ENCODE data around the gene RAB15.
A peak's percentile ranks its signal among the peaks of the same experiment; 100 is the strongest.

RAB15 gene

DNA sequence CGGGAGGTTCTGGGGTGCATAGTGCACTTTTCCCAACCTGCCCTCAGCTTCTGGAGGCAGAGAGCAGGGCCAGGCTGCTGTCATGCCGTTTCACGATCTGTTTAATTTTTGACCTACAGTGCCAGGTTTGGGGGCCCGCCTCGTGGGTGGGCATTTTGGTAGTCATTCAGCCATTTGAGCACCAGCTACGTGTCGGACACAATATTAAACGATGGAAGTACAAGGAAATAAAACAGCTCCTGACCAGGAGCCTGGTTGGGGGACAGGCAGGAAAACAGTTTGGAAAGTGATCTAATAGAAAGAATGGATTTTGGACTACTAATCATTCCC lies 15.3 kb upstream of the RAB15 start:
- no peak for DNase-seq

- peak; percentile 88 for DNase-seq
Measured at GRCh38 chr14:64986648-64987437, 14.7 kb upstream of the RAB15 start, which contains the start of gene FNTB. Gene FNTB (plus strand): TSS chr14:64986895. CDS start chr14:64986954, 59 bp downstream.

- no peak for DNase-seq
Measured at GRCh38 chr14:64983439-64984310, 11.5 kb upstream of the RAB15 start.

- DNase-seq: no peak
Measured at GRCh38 chr14:64979336-64980074, 7.4 kb upstream of the RAB15 start.

DNA sequence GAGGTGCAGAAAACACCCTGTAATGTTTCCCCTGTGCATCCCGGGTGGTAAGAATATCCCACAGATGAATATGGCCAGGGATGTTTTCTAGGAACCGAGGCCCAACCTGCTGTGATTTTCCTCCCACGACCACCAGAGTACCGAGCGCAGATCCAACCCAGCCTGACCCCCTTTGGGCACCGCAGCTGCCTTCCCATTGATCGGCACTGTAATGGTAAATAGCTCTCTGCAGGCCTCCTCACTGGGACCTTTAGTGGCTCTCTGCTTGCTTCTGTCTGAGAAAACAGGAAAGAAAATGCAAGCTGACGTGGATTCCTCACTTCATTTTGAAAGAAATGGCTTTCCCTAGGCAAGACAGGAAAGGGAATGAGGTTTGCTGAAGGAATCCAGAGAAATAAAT lies 2.4 kb upstream of the RAB15 start:
- no peak for DNase-seq

DNA sequence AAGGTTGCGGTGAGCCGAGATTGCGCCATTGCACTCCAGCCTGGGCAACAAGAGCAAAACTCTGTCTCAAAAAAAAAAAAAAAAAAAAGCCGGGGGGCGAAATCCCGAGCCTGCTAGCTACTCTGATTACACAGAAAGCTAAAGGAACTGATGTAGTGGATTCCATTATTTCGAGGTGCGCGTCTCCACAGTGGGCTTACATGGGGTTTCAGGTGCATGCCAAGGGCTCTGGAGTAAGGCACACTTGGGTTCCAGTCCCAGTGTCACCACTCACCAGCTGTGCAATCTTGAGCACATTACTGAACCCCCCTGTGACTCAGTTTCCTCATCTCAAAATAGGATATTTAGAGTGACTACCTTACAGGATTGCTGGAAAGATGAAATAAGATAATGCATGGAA lies 1.7 kb upstream of the RAB15 start:
- no peak for DNase-seq

DNA sequence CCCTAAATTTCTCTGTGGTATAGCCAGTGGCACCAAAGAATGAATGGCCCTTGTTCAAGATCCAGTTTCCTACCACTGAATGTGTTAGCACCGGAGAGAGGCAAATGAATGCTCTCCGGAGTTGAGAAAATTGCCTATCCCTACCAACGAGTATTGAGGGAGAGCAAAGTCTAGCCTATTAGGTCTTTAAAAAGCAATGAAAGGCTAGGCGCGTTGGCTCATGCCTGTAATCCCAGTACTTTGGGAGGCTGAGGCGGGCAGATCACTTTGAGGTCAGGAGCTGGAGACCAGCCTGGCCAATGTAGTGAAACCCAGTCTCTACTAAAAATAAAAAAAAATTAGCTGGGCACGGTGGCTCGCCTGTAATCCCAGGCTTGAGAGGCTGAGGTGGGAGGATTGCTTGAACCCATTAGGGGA lies 898 bp upstream of the RAB15 start:
- DNase-seq: no peak

DNA sequence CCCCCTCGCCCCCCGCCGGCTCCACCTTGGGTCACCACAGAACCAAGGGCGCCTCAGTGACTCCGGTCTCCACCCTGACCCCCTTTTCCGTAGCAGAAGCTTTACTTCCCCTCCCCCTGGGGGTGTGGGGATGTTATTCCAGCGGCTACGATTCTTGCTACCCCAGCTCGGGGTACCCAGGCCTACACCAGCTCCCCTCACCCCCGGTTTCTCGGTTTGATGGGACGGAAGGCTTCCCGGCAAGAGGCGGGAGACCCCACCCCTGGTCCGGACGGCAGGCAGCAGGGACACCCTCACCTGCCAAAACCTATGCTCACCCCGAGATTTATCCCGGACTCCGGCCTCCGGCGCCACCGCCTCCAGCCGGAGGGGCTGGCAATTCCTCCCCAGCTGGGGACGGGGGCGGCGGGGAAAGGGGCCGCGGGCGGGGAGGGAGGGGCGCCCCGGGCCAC lies 619 bp downstream of the RAB15 start:
- no peak for DNase-seq

GRCh38 chr14:64970776-64971477 lies 1.2 kb downstream of the RAB15 start:
- DNase-seq: no peak

GRCh38 chr14:64970041-64970440 lies 2.1 kb downstream of the RAB15 start:
- DNase-seq: no peak

DNA sequence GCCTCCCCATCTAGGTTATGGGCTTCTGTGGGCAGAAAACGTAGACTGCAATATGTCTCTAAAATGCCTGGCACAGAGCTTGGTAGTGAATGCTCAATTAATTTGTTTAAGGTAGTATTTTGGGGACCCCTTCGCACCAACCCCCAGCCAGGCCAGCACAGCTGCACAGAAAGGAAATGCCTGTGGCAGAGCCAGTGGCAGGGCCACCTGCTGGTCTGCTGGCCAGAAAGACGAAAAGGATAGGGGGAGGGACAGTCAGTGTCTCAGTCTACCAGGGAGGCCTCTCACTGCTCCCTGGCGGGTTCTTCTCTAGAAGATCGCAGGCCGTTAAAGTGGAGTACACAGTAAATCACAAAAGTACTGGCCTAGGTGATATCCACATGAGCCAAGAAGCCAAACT lies 3.5 kb downstream of the RAB15 start:
- no peak for DNase-seq

DNA sequence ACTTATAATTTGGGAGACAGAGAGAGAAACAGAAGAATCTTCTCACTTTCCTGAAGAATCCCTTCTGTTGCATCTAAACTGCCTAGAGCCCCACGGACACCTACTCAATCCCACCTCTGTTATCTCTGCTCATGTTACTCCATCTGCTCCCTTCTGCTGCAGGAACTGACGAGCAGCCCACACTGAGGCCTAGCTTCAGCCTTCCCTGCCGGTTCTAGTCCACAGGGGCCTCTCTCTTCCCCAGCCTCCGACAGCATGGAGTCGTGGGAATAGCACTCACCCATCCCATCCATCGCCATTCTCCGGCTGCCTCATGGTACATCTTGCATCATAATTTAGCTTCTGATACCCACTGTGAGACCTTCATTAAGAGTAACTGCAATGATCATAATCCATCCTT lies 4.0 kb downstream of the RAB15 start:
- no peak for DNase-seq

- no peak for DNase-seq
Measured at GRCh38 chr14:64966976-64967375, 5.2 kb downstream of the RAB15 start.

DNA sequence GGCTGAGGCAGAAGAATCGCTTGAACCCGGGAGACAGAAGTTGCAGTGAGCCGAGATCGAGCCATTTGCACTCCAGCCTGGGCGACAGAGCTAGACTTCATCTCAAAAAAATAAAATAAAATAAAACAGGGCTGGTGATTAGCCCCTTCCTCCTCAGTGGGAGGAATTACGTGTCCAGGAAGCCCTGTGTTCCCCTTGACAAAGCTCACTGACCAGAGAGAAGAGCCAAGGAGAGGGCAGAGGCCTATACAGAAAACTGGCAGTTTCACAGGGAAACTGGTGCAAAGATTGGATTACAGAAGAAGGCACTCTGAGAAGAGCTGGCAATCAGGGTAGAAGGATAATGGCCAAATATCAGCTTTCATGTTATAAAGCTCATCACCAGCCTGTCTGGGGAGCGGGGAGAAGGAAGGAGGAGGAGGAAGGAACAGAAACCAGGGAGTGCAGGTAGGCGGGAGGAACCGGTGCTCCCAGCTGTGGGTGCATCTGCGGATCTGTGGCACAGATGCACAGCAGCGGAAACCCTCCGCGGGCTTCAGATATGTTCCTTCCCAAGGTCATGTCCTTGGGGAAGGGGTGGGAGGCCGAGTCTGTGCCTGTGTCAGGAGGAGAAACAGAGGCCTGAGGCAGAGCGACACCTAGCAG lies 6.7 kb downstream of the RAB15 start:
- no peak for DNase-seq

DNA sequence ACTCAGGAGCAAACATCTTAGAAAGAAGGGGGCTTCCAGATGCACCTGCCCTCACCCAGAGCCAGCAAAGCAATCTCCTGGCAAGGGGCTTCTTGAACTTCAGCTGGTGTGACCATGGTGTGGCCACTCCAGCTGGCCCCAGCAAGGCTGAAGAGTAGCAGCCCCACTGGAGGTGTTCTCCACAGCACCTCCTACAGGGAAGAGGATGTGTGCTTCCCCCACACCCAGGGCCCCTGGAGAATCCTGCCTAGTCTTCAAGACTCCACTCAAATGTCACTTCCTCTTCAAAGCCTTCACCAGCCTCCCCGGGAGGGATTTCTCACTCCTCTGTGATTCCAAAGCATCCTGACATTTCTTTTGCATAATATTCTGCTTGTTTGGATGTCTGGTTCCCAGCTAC lies 8.5 kb downstream of the RAB15 start:
- no peak for DNase-seq

DNA sequence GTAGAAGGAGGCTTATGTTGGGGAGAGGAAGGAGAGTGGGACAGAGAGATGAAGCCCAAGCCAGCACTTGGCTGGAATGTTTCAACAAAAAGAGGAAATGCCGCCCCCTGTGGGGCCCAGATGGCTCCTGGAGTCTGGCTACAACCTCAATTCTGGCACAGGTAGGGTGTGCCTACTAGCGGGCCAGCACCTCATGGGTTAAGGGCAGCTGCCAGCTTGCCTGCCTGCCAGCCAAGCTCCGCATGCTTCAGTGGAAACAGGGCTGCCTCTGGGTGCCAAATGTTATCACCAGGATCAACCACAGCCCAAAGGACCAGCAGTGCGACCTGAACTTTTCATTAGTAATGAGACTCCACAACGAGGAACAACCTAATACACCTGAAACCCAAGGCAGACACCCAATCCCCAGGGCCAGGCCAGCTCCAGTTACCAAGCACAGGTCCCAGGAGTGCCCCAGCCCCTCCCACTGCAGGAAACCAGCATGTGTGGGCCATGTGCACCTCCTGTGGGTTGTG lies 11.3 kb downstream of the RAB15 start:
- DNase-seq: no peak

GRCh38 chr14:64958743-64959142 lies 13.4 kb downstream of the RAB15 start:
- DNase-seq: no peak

DNA sequence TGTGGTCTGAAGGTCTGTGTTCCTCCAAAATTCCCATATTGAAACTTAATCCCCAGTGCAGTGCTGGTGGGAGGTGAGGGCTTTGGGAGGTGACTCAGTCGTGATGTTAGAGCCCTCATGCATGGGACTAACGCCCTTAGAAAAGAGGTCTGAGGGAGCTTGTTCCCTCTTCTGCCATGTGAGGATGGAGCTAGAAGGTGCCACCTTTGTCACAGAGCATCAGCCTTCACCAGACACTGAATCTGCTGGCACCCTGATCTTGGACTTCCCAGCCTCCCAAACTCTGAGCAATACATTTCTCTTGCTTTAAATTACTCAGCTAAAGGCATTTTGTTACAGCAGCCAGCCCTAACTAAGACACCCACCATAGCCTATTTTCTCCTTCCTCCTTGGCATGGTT lies 13.9 kb downstream of the RAB15 start:
- DNase-seq: no peak

DNA sequence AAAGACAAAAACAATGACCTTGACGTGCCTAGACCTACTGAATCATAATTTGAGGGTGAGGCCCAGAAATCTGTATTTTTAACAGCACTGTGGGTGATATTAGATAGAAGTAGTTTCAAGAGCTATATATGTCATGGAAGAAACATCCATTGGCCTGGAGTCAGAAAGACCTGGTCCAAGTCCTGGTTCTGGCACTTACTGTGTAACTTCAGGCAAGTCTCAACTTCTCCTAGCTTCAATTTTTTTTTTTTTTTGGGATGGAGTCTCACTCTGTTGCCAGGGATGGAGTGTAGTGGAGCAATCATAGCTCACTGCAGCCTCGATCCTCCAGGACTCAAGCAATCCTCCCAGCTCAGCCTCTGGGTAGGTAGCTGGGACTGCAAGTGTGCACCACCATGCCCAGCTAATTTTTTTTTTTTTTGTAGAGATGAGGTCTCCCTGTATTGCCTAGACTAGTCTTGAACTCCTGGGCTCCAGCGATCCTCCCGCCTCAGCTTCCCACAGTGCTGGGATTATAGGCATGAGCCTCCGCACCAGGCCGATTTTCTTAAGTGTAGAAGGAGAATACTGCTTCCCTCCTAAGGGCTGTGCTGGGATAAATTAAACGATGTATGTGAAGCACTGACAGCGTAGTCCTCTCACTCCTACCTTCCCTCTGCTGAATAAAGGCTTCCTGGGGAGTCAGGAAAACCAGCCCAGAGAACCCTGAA lies 15.3 kb downstream of the RAB15 start:
- DNase-seq: no peak

DNA sequence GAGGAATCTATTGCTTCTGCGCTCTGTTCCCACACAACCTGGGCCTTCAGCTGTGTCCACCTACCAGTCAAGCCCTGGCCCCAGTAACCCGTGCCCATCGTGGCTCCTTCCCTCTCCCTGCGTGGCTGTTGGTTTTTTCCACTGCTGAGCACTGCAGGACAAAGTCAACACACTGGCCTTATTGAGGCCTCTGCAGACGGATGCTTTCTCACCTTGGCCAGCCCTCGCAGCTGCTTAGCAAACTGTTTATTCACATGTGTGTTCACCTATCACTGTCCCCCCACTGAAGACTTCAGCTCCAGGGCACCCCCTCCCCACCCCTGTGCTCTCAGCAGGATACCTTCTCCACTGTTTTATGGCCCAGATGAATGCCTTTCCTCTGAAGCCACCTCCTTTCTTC lies 16.8 kb downstream of the RAB15 start:
- DNase-seq: no peak

DNA sequence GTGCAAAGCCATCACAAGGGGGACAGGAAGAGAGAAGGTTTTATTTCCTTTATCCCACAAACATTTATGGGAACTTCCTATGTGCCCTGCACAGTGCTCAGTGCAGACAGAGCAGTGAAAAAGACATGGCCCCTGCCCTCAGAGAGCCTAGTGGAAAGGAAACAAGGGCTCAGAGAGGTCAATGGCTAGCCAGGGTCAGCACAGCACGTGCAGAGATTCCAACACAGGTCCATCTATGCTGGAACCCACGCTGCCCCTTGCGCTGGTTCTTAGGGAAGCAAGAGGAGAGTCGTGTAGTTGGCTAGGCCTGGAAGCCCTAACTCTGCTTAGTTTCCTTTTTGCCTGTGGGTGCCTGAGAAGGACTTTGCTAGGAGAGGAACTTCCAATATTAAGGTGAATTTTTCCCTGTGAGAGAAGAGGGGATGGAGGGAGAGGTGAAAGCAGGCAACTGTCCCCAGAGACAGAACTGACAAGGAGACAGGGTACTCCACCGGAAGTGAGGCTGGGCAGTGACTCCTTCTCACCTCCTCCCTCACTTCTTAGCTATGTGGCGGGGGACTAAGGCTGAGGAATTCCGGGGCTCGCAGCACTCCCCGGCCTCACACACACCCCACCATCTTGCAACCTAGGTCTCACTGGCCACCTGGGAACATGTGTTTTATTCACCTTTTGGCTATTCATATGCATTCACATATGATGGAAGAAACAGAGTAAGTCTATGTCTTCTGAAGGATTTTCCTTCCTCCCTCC lies 17.5 kb downstream of the RAB15 start:
- no peak for DNase-seq

Data from stimulated activated CD4-positive, alpha-beta T cell treated with anti-CD3 and anti-CD28 coated beads, Interleukin-12 subunit alpha, Interleukin-12 subunit beta, amount 100 ng/mL, for 4 hours (primary cell).